Erythroblast (primary cell): ENCODE data around the gene FOXE3.

ENCODE experiments used
- DNase-seq, 2 experiments: peaks; one replicate each; lab custom pipeline; 2025; lab: John Stamatoyannopoulos, UW
- GATA1 ChIP-seq: IDR thresholded peaks from 2 replicates; pipeline ENCODE4 v1.6.1; 2011; ENCODE audit warnings: low read depth, mild to moderate bottlenecking, control low read depth, low read length, moderate library complexity
- POLR2A ChIP-seq: IDR thresholded peaks from 2 replicates; pipeline ENCODE4 v1.6.1; 2011; ENCODE audit warnings: mild to moderate bottlenecking, low read length

FOXE3 gene

DNA sequence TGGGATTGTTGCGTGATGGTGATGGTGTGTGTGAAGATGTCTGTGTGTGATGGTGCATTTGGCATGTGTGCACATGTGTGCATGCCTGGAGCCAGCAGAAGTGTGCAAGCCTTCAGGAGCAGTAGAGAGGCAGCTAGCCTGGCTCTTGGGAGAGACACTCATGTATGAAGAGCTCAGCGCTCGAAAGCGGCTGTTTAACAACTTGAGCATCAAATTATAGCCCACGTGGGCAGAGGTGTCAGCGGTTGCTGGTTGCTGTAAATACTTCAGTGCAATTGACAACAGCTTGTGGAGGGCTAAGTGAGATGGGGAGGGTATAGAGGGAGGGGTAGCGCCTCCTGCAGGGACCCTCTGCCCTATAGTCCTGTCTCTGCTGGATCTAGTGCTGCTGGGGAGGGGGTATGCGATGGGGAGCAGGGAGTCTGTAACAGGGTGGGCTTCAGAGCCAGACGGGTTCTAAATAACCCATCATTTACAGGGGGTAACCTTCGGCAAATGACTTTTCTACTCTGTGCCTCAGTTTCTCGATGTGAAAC is 43.2 kb downstream of the FOXE3 start:
- TF ChIP-seq POLR2A (no peak), GATA1 (no peak)
- DNase-seq, result no peak

DNA sequence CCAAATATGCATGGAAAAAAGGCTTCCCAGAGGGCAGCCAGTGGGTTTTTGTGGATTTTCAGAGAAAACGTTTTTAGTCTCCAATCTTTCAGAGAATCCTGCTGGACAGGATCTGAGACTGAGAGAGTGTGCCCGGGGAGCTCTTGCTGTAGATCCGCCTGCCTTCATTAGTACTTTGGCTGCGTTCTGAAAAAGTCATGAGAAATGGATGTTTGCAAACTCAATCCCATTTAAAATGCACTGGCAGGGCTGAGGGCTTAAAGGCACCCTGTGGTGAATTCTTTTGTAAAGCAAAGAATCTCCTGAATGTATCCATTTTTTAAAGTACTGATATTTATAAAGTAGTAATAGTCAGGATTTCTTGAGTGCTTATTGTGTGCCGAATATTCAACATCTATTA is 44.0 kb downstream of the FOXE3 start:
- TF ChIP-seq POLR2A (no peak), GATA1 (no peak)
- DNase-seq, result no peak

GRCh38 chr1:47460456-47460855 is 44.4 kb downstream of the FOXE3 start:
- no peak for DNase-seq
- TF ChIP-seq GATA1, result no peak
- TF ChIP-seq POLR2A, result no peak

GRCh38 chr1:47465605-47466004 is 49.5 kb downstream of the FOXE3 start:
- DNase-seq, result no peak
- TF ChIP-seq POLR2A, result no peak
- no peak for TF ChIP-seq GATA1
